K562 (cell line): Measurements from ENCODE around the gene MRPL28.

Experiments used
- EGR1 ChIP-seq: fragments of 450-650 bp; conservative IDR thresholded peaks from 2 replicates; pipeline ENCODE4 v1.6.1; 2017; ENCODE audit warnings: mild to moderate bottlenecking
- MTA1 ChIP-seq: fragments of 450-650 bp; IDR thresholded peaks from 2 replicates; pipeline ENCODE4 v1.6.1; 2017; ENCODE audit warnings: borderline replicate concordance
- POLR2AphosphoS5 ChIP-seq: IDR thresholded peaks from 2 replicates; pipeline ENCODE4 v1.6.1; 2011; ENCODE audit warnings: mild to moderate bottlenecking, low read depth, low read length, moderate library complexity; ENCODE audit not compliant: control insufficient read depth, insufficient read depth
- TGIF2 ChIP-seq: sonication (generic); formaldehyde crosslinking; IDR thresholded peaks from 2 replicates; pipeline ENCODE4 v1.8.1; 2022; ENCODE audit warnings: mild to moderate bottlenecking, missing genetic modification reagents, moderate library complexity
- TRIM28 ChIP-seq: fragments of 450-650 bp; IDR thresholded peaks from 2 replicates; pipeline ENCODE4 v1.6.1; 2017
- ZNF140 ChIP-seq: fragments of 250-450 bp; sonication (Bioruptor Pico); IDR thresholded peaks from 2 replicates; pipeline ENCODE4 v1.8.0; 2021; ENCODE audit warnings: moderate library complexity, mild to moderate bottlenecking, inconsistent platforms
- TF ChIP-seq, protein P1 (sequence below), 3 experiments: IDR thresholded peaks in 2 of 3; conservative IDR thresholded peaks in 1 of 3; 2 replicates each; pipeline ENCODE4 v1.5.1; 2011 to 2012; ENCODE audit warnings: low read length in 3 of 3, mild to moderate bottlenecking in 3 of 3, control low read depth in 2 of 3, improper control_type of control experiment in 1 of 3, inconsistent platforms in 1 of 3, low read depth in 1 of 3, mixed read lengths in 1 of 3, moderate library complexity in 1 of 3; ENCODE audit not compliant: insufficient read depth in 2 of 3
- TF ChIP-seq, protein P2 (sequence below): sonication (generic); formaldehyde crosslinking; IDR thresholded peaks from 2 replicates; pipeline ENCODE4 v1.9.0; 2022; ENCODE audit warnings: mild to moderate bottlenecking, missing genetic modification reagents

DNA sequence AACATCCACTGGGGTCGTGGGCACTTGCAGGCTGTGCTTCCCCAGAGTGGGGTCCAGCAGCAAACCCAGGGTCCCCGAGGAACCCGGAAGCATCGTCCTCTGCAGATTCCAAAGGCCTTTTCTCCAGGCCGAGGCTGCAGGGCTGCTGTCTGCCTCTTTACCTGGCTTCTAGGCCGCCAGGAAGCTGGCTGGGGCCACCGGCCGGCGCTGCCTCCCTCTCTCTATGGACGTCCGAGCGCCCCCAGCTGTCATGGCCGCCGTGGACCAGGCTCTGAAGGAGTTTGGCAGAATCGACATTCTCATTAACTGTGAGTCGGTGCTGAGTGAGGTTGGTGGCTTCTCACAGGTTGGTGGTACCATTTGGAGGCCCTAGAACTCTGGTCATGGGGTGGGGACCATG, 36.9 kb upstream of the MRPL28 start:
- TF ChIP-seq TRIM28 = no peak
- TF ChIP-seq, protein P1, sequence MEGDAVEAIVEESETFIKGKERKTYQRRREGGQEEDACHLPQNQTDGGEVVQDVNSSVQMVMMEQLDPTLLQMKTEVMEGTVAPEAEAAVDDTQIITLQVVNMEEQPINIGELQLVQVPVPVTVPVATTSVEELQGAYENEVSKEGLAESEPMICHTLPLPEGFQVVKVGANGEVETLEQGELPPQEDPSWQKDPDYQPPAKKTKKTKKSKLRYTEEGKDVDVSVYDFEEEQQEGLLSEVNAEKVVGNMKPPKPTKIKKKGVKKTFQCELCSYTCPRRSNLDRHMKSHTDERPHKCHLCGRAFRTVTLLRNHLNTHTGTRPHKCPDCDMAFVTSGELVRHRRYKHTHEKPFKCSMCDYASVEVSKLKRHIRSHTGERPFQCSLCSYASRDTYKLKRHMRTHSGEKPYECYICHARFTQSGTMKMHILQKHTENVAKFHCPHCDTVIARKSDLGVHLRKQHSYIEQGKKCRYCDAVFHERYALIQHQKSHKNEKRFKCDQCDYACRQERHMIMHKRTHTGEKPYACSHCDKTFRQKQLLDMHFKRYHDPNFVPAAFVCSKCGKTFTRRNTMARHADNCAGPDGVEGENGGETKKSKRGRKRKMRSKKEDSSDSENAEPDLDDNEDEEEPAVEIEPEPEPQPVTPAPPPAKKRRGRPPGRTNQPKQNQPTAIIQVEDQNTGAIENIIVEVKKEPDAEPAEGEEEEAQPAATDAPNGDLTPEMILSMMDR (IDR thresholded peaks at IDR 0.05 in 2 of 3, conservative IDR thresholded peaks at IDR 0.05 in 1 of 3; ENCODE audit: insufficient read depth in 2 of 3, low read depth in 1 of 3, low read length in 3 of 3) = no peak
- no peak for TF ChIP-seq POLR2AphosphoS5
- TF ChIP-seq TGIF2 (CRISPR knock-in tag) = no peak
- no peak for TF ChIP-seq EGR1
- TF ChIP-seq MTA1 = no peak
- TF ChIP-seq, protein P2, sequence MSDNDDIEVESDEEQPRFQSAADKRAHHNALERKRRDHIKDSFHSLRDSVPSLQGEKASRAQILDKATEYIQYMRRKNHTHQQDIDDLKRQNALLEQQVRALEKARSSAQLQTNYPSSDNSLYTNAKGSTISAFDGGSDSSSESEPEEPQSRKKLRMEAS (CRISPR knock-in tag) = no peak
- no peak for TF ChIP-seq ZNF140 (CRISPR knock-in tag)
